Left renal pelvis (tissue), 4 donors: ENCODE measurements around the gene CD93. TPM values are rescaled to one million over a fixed set of nuclear protein-coding genes. Genes with fewer than 3 reads are reported as not detected.

Experiments
- DNase-seq, 4 donors: peaks; one replicate each; pipeline ENCODE4 v3.0.0-alpha.2; 2013; ENCODE audit warnings: low read depth in 4 of 4, low spot score in 3 of 4
- polyA plus RNA-seq, 4 donors: library from polyadenylated mRNA; unstranded; fragments of 120-200 nt; gene quantifications; one replicate each; pipeline ENCODE4 v1.2.1, GENCODE V29; 2013; ENCODE audit not compliant: insufficient read length in 4 of 4

Gene CD93
- polyA plus RNA-seq, 4 donors, result 35.4 to 47.4 (median 39.5) TPM

GRCh38 chr20:23085436-23086055 is 578 bp downstream of the CD93 start:
- no peak for DNase-seq

- DNase-seq, result no peak
Observed at GRCh38 chr20:23084845-23085365, 1.2 kb downstream of the CD93 start.

GRCh38 chr20:23084282-23084844 is 1.8 kb downstream of the CD93 start:
- no peak for DNase-seq

GRCh38 chr20:23083553-23084220 is 2.4 kb downstream of the CD93 start:
- DNase-seq, result no peak

GRCh38 chr20:23082846-23083552 is 3.1 kb downstream of the CD93 start:
- DNase-seq, result no peak

GRCh38 chr20:23081263-23081819 is 4.8 kb downstream of the CD93 start:
- DNase-seq, result no peak

- DNase-seq, result no peak
Observed at GRCh38 chr20:23080521-23080920, 5.6 kb downstream of the CD93 start.

- DNase-seq, result no peak
Observed at GRCh38 chr20:23079926-23080325, 6.2 kb downstream of the CD93 start.

- DNase-seq, result no peak
Observed at GRCh38 chr20:23079016-23079351, 7.1 kb downstream of the CD93 start.

GRCh38 chr20:23078351-23079015 is 7.6 kb downstream of the CD93 start:
- no peak for DNase-seq

GRCh38 chr20:23077277-23077676 is 8.8 kb downstream of the CD93 start:
- DNase-seq, result no peak

- no peak for DNase-seq
Observed at GRCh38 chr20:23074052-23074451, 12.1 kb downstream of the CD93 start.

- DNase-seq, result no peak
Observed at GRCh38 chr20:23072892-23073586, 13.1 kb downstream of the CD93 start.

GRCh38 chr20:23071996-23072395 is 14.1 kb downstream of the CD93 start:
- DNase-seq, result no peak

- DNase-seq, result no peak
Observed at GRCh38 chr20:23071398-23071797, 14.7 kb downstream of the CD93 start.

- DNase-seq, result no peak
Observed at GRCh38 chr20:23069108-23069507, 17.0 kb downstream of the CD93 start.

GRCh38 chr20:23068283-23068682 is 17.8 kb downstream of the CD93 start:
- DNase-seq, result no peak

GRCh38 chr20:23066772-23067171 is 19.4 kb downstream of the CD93 start:
- DNase-seq, result no peak

- DNase-seq, result no peak
Observed at GRCh38 chr20:23065266-23066201, 20.6 kb downstream of the CD93 start.
